T47D (cell line): ENCODE results near the gene PKIB.

Experiments used
- DNase-seq, 2 experiments: peaks; one replicate each; pipeline versions ENCODE4 v3.0.0 to v3.0.0-alpha.2; 2011 to 2012; ENCODE audit warnings: low read depth in 1 of 2, low spot score in 1 of 2
- JUND ChIP-seq: IDR thresholded peaks from 2 replicates; pipeline ENCODE4 v1.6.1; 2012; ENCODE audit warnings: low read depth
- in situ Hi-C: cut with HindIII; loops from 2 replicates; pipeline ENCODE4 v1.10.0; 2016; ENCODE audit warnings: low sequenced_read_pairs, low pct_unique_long_range_greater_than_20kb

PKIB gene

DNA sequence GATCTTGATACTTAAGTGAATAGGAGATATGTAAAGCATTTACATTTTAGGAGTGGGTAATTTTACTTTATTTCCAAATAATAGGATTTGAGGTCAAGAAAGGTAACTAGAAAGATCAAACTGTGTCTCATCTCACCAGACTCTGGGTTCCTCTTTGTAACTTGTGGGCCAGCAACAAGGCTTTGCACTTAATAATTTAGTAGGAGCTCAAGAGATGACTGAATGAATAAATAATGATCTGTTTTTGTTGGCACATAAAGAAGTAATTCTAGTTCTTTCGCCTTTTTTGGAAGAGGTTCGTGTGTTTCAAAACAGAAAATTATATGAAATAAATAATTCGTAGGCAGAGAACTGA, 101.9 kb downstream of the PKIB start:
- DNase-seq, result no peak
- TF ChIP-seq JUND, result no peak
- in situ Hi-C loops, result no loop called here

- in situ Hi-C loops, result no loop called here
- no peak for TF ChIP-seq JUND
- no peak for DNase-seq
Measured at GRCh38 chr6:122712448-122713137, 102.4 kb downstream of the PKIB start.

GRCh38 chr6:122713138-122713537, 102.9 kb downstream of the PKIB start:
- in situ Hi-C loops, result no loop called here
- no peak for DNase-seq
- no peak for TF ChIP-seq JUND

- no peak for DNase-seq
- no peak for TF ChIP-seq JUND
- in situ Hi-C loops, result no loop called here
Measured at GRCh38 chr6:122714059-122714458, 103.9 kb downstream of the PKIB start.

DNA sequence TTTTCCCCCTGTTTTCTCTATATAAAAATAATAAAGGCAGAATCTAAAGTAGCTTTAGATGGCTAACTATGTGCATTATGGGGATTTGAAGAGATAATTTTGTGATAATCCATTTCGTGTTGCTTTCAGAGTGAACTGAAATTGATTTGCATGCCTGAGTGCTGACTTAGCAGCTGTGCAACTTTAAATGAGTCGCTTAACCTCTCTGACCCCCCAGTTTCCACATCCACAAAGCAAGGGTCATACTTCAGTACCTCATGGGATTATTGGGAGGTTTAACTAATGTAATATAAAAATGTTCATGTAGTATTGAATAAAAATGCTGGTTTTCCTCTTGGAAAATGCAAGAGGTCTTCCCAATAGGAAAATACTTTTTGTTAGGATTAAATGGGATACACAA, 105.5 kb downstream of the PKIB start:
- in situ Hi-C loops, result no loop called here

DNA sequence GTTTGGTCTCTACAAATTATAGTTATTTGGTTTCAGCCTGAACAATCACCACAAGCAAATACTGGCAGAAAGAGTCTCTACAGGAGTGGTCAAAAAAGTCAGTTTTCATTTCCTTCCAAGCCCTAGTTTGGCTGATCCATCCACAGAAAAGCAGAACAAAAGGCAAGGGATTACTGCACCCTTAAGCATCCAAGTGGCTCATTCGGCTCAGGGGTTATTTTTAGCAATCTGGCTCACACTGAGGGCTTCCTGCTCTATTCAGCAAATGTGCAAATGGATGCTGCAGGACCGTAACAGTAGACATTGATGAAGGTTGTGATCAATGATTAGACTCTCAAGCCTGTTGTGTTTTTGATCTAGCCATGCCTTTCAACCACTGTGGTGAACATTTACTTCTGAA, 107.1 kb downstream of the PKIB start:
- TF ChIP-seq JUND, result no peak
- in situ Hi-C loops, result no loop called here
- no peak for DNase-seq

More for the DNA sequence above, 105.5 kb downstream of the PKIB start:
- TF ChIP-seq JUND, result no peak
- DNase-seq, result no peak

DNA sequence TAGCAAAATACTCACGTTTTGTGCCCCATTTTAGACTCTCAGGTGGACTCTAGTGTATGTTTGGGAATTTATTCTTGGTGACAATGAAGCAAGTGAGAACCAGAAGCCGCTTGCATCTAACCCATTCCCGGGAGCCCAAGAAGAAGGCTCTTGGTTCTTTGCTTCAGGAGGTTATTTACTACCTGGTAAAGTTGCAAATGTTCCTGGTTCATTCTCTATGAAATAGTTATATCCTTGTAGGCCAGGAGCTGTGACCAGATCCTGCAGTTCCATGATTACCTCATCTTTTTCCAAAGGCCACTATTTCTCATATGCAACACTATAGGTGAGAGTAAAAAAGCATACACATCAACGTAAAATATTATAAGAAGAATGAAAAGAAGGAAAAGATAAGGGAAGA, 108.4 kb downstream of the PKIB start:
- no peak for DNase-seq
- in situ Hi-C loops, result no loop called here
- no peak for TF ChIP-seq JUND

- DNase-seq, result no peak
- in situ Hi-C loops, result no loop called here
- TF ChIP-seq JUND, result no peak
Measured at GRCh38 chr6:122719176-122719575, 109.0 kb downstream of the PKIB start.

DNA sequence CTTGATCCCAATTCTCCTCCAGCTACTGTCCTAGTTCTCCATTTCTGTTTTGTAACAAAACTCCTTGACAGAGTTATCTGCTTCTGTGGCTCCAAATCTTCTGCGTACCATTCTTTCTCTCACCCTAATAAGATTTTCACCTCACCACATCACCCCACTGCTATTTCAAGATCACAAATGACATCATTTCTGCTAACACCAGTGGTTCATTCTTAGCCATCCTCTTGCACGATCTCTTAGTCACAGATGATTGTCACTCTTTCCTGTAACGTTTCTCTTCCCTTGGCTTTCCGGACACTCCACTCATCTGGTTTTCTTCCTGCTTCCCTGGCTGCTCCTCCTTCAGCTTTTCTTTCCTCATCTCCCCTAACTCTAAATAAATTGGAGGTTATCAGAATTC, 112.5 kb downstream of the PKIB start:
- DNase-seq, result no peak
- in situ Hi-C loops, result no loop called here
- no peak for TF ChIP-seq JUND

- peak in 1 of 2 experiments; percentile 49 for DNase-seq
- in situ Hi-C loops, result no loop called here
- TF ChIP-seq JUND, result no peak
Measured at GRCh38 chr6:122726649-122727048, 116.4 kb downstream of the PKIB start.

DNA sequence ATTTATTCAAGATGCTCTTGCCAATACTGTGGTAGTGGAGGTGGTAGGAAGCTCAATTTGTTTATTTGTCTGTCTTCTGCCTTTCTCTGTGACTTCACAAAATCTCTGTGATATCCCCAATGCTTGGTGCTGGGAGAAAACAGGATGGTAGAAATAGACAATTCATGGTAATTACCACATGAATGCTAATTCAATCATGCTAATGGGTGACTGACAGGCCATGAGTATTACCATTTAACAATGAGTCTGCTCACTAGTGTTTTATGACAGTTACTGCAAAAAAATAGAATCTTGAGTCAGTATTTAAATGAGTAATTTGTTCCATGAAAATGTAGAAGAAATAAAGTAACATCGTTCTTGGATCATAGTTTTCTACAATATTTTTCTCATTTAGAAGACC, 117.0 kb downstream of the PKIB start:
- DNase-seq, result no peak
- in situ Hi-C loops, result no loop called here
- no peak for TF ChIP-seq JUND

DNA sequence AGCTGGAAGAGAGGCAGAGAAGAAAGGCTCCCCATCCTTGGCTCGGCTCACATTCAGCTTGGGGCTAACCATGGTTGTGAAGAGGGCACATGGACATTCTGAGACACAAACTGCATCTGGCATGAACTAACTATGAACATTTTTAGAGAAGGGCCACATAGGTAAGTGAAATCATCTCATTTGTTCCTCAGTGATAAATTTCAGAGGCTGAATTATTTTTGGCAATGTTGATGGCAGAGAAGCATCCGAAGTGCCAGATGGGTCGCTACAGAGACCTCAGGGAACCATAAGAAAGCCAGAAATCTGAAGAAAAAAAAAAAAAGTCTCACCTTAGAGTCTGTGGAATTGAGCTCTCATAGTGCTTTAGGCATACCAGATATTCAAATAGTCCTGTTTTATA, 120.1 kb downstream of the PKIB start:
- no peak for TF ChIP-seq JUND
- in situ Hi-C loops, result no loop called here
- DNase-seq, result no peak

- in situ Hi-C loops, result no loop called here
- TF ChIP-seq JUND, result no peak
- peak; percentile 4 to 59 for DNase-seq
Measured at GRCh38 chr6:122730775-122731386, 120.7 kb downstream of the PKIB start.

DNA sequence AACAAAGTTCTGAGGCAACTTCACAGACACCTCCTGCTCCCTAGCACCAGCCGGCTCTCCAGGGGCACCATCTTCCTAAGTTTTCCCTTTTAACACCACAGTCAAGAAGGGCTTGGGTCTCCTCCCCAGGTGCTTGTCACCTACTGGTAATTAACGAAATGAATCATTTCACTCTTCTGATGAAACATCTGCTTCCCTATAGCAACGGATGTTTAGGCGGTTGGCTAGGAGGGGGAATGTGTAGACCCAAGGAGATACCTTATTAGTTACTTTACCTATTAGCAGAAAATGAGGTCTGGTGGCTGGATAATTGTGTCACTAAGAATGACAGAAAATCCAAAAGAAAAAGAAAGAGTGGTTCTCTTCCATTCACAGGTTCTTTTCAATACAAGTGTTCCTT, 123.1 kb downstream of the PKIB start:
- no peak for TF ChIP-seq JUND
- DNase-seq, result no peak
- in situ Hi-C loops, result no loop called here
